OCI-M2 (cell line): Measurements from ENCODE around the gene ZNF485.

Source experiments
- DNase-seq: peaks from one replicate; lab custom pipeline; 2025; ENCODE audit not compliant: unreplicated experiment; lab: John Stamatoyannopoulos, UW

ZNF485 gene

DNA sequence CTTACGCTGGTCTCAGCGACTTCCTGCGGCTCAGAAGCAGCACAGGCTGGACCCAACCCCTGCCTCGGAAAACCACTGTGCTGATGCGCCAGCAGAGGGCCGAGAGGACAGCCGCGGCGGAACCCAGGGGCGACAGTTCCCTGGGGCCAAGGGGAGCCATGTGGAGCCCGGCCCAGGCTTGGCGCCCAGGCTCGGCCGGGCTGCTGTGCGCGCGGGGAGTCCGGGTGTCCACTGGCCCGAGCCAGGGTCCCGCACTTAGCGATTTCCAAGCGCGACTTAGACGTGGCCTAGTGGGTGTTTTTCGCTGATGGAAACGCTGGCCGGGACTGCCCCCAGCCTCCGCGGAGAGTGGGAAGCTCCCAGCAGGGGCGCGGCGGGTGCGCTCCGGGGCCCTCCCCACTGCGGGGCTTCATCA is 61.1 kb downstream of the ZNF485 start:
- no peak for DNase-seq
